K562 (cell line): ENCODE results near the gene NECTIN2. TPM values are rescaled to one million over a fixed set of nuclear protein-coding genes. Genes with fewer than 3 reads are reported as not detected.

Source experiments
- CHD7 ChIP-seq: fragments of 200-600 bp; sonication (generic); IDR thresholded peaks from one replicate; pipeline ENCODE4 v1.6.1; 2012; ENCODE audit warnings: mild to moderate bottlenecking, low read depth, low read length, inconsistent platforms
- HNRNPH1 ChIP-seq: fragments of 200-400 bp; formaldehyde crosslinking; optimal IDR thresholded peaks from 2 replicates; pipeline ENCODE3; 2017; ENCODE audit warnings: low read depth, mild to moderate bottlenecking, low read length, moderate library complexity
- KLF10 ChIP-seq: fragments of 250-450 bp; sonication (Bioruptor Pico); IDR thresholded peaks from 2 replicates; pipeline ENCODE4 v1.6.1; 2021; ENCODE audit warnings: matching md5 sums
- PRDM10 ChIP-seq: fragments of 450-650 bp; IDR thresholded peaks from 2 replicates; pipeline ENCODE4 v1.6.1; 2018; ENCODE audit not compliant: partially characterized antibody
- ZNF609 ChIP-seq: sonication (generic); formaldehyde crosslinking; IDR thresholded peaks from 2 replicates; pipeline ENCODE4 v1.8.1; 2023; ENCODE audit warnings: missing genetic modification reagents, mild to moderate bottlenecking, borderline replicate concordance
- polyA plus RNA-seq, 8 experiments: library from polyadenylated mRNA; depleted of rRNA in 4 of 8; stranded (reverse) in 5 of 8; unstranded in 3 of 8; fragments of >200 nt; fragmentation: Nextera tagmentation in 2 of 8; fragmentation: Illumina TruSeq in 1 of 8; extraction: Ambion mirVana in 2 of 8; extraction: Trizol in 1 of 8; gene quantifications; 2 replicates each; pipeline versions ENCODE4 v1.2.1 to v1.2.3, GENCODE V29; 2011 to 2014; ENCODE audit warnings: inconsistent platforms in 1 of 8, missing spikeins in 1 of 8
- total RNA-seq, 7 experiments: library from RNA; depleted of rRNA in 6 of 7; stranded (reverse); fragments of >200 nt in 6 of 7; fragmentation: Illumina TruSeq in 2 of 7; extraction: Trizol in 2 of 7; gene quantifications; 2 replicates each; pipeline versions ENCODE4 v1.2.1 to v1.2.3, GENCODE V29; 2011 to 2021; ENCODE audit warnings: low replicate concordance in 1 of 7

NECTIN2 gene
- total and polyA plus RNA-seq, 9 of the 15 experiments (the other 6 are each of a cell fraction or from before 2014, with no cell fraction given) = 3.9 to 94.9 (median 34.9) TPM

- TF ChIP-seq CHD7 (no peak), PRDM10 (peak; percentile 25), ZNF609 (CRISPR knock-in tag) (no peak), HNRNPH1 (no peak), KLF10 (CRISPR knock-in tag) (no peak)
Observed at GRCh38 chr19:44800461-44800860, 45.6 kb upstream of the NECTIN2 start (continued).
